Activated T-cell treated with anti-CD3 and anti-CD28 coated beads, Interleukin-2, amount 50 U/mL, for 72 hours (primary cell): ENCODE measurements around the gene SLC12A7. TPM values are rescaled to one million over a fixed set of nuclear protein-coding genes. Genes with fewer than 3 reads are reported as not detected.

Experiments
- ATAC-seq, 2 donors: fragments of 150-1000 bp; cut with Tn5 transposase; replicated peaks in 1 of 2; 2 replicates each; pipeline ENCODE4 v1.10.0; 2021; ENCODE audit warnings: moderate library complexity in 2 of 2, mild to moderate bottlenecking in 1 of 2
- DNase-seq, 2 donors: peaks; one replicate each; pipeline ENCODE4 v3.0.0; 2021 to 2022; ENCODE audit warnings: mixed read lengths in 1 of 2
- H3K27ac Mint-ChIP-seq: one replicate; pipeline ENCODE4 v1.8.0; 2022; ENCODE audit warnings: mild to moderate bottlenecking, moderate library complexity, mixed read lengths
- H3K27me3 Mint-ChIP-seq: one replicate; pipeline ENCODE4 v1.8.0; 2022; ENCODE audit warnings: low read depth, mixed read lengths
- H3K36me3 Mint-ChIP-seq, 2 donors: one replicate each; pipeline ENCODE4 v1.8.0; 2022; ENCODE audit warnings: mixed read lengths in 2 of 2, mild to moderate bottlenecking in 1 of 2; ENCODE audit not compliant: insufficient read depth in 2 of 2
- H3K4me1 Mint-ChIP-seq: one replicate; pipeline ENCODE4 v1.8.0; 2022; ENCODE audit warnings: low read depth, mixed read lengths
- H3K4me3 Mint-ChIP-seq, 2 donors: one replicate each; pipeline ENCODE4 v1.8.0; 2022; ENCODE audit warnings: mild to moderate bottlenecking in 2 of 2, mixed read lengths in 2 of 2, moderate library complexity in 2 of 2
- H3K9me3 Mint-ChIP-seq, 2 donors: one replicate each; pipeline ENCODE4 v1.8.0; 2022; ENCODE audit warnings: mixed read lengths in 2 of 2
- total RNA-seq, 2 donors: library from RNA; stranded (reverse); gene quantifications; one replicate each; pipeline ENCODE4 v1.2.3, GENCODE V29; 2022

Gene SLC12A7
- total RNA-seq, 2 donors from 2014 or later = 14.8 to 29.0 TPM

GRCh38 chr5:1137567-1138444, 25.9 kb upstream of the SLC12A7 start:
- peaks cover 7% of the 10 kb centered on the region for H3K27me3 Mint-ChIP-seq

DNA sequence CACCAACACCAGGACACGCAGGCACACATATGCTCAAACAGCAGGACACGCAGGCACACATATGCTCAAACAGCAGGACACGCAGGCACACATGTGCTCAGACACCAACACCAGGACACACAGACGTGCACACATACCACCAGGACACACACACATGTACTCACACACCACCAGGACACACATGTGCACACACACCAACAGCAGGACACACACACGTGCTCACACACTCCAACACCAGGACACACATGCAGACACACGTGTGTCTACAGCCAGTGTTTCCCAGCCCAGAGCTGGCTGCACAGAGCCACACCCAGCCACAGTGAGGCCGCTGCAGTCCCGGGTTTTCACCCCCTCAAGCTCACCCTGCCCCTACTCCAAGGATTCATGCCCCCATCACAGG, 25.0 kb upstream of the SLC12A7 start:
- ATAC-seq (no peak), DNase-seq (no peak)
- H3K4me1 Mint-ChIP-seq = no peaks in the 10 kb centered on the region
- H3K36me3 Mint-ChIP-seq = no peaks in the 10 kb centered on the region
- no peak overlapping the region for H3K4me3 Mint-ChIP-seq
- H3K27me3 Mint-ChIP-seq = no peaks in the 10 kb centered on the region
- no peak overlapping the region for H3K27ac Mint-ChIP-seq
- H3K9me3 Mint-ChIP-seq = no peaks in the 10 kb centered on the region

More at GRCh38 chr5:1137567-1138444, 25.9 kb upstream of the SLC12A7 start:
- H3K4me1 Mint-ChIP-seq = no peaks in the 10 kb centered on the region
- no peaks in the 10 kb centered on the region for H3K9me3 Mint-ChIP-seq
- no peak for ATAC-seq
- no peak overlapping the region for H3K4me3 Mint-ChIP-seq
- no peaks in the 10 kb centered on the region for H3K36me3 Mint-ChIP-seq
- no peak overlapping the region for H3K27ac Mint-ChIP-seq
- no peak for DNase-seq

- no peak overlapping the region for H3K27ac Mint-ChIP-seq
- H3K4me1 Mint-ChIP-seq = no peaks in the 10 kb centered on the region
- no peak overlapping the region for H3K4me3 Mint-ChIP-seq
- no peaks in the 10 kb centered on the region for H3K9me3 Mint-ChIP-seq
- no peak for ATAC-seq
- H3K36me3 Mint-ChIP-seq = no peaks in the 10 kb centered on the region
- no peak for DNase-seq
- H3K27me3 Mint-ChIP-seq = no peaks in the 10 kb centered on the region
These were observed 24.0 kb upstream of the SLC12A7 start for GRCh38 chr5:1135696-1136525.

DNA sequence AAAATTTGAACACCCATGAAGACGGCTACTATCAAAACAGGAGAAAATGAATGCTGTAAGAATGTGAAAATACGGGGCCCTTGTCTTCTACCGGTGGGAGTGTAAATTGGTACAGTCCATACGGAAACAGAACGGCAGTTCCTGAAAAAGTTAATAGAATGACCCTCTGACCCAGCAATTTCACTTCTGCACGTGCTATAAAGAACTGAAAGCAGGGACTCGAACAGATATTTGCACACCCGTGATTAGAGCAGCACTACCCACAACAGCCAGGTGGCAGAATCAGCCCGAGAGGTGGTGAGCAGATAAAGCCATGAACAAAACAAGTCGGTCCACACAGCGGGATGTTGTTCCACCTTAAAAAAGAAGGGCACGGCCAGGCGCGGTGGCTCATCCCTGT, 22.6 kb upstream of the SLC12A7 start:
- no peak for ATAC-seq
- no peak overlapping the region for H3K27ac Mint-ChIP-seq

DNA sequence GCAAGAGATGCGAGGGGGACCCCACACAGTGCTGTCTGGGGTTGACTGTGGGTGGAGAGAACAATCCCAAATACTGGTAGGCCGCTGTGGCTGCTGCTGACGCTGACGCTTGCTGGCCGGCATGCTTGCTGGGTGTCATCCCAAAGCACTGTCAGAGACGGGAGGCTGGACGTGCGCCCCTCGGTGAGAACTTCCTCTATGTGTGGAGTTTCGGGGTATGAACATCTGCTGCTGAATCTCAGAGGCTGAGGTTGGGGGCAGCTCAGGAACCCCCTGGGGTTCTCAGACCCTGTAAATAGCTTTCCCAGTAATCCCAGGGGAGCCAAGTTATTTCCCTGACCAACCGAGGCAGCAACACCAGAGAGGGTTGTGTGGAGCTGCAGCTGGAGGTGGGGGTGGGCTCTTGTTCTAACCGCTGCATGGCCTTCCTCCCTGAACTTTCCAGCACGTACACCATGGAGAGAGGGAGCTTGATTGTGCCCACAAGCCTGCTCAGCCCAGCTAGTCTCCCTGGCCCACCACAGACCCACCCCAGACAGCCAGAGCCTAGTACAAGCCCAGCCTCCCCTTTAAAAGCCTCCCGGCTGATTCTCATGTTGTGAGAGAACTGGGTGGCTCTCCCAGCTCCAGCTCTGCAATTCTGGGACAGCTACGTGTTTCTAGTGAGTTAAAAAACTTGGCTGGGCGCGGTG, 21.8 kb upstream of the SLC12A7 start:
- no peak overlapping the region for H3K27ac Mint-ChIP-seq
- H3K4me1 Mint-ChIP-seq = no peaks in the 10 kb centered on the region
- no peak overlapping the region for H3K4me3 Mint-ChIP-seq
- H3K9me3 Mint-ChIP-seq = no peaks in the 10 kb centered on the region
- no peaks in the 10 kb centered on the region for H3K27me3 Mint-ChIP-seq
- ATAC-seq = no peak
- no peaks in the 10 kb centered on the region for H3K36me3 Mint-ChIP-seq
- DNase-seq = no peak

More for the DNA sequence above, 22.6 kb upstream of the SLC12A7 start:
- no peaks in the 10 kb centered on the region for H3K36me3 Mint-ChIP-seq
- DNase-seq = no peak
- no peaks in the 10 kb centered on the region for H3K27me3 Mint-ChIP-seq
- no peak overlapping the region for H3K4me3 Mint-ChIP-seq
- H3K4me1 Mint-ChIP-seq = no peaks in the 10 kb centered on the region
- no peaks in the 10 kb centered on the region for H3K9me3 Mint-ChIP-seq

DNA sequence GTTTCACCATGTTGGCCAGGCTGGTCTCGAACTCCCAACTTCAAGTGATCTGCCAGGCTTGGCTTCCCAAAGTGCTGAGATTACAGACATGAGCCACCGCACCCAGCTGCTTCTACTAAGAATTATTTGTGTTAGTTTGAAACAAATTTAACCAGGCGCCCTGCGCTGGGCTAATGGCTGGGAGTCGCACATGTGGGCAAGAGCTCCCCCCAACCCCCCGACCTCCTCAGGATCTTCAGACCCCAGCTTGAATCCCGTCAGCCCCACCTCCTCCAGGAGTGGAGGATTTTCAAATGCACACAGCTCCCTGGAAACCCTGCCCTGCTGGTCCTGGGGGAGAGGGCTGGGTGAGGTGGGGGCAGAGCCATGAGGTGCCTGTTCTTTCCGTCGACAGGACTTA, 21.2 kb upstream of the SLC12A7 start:
- Mint-ChIP-seq H3K9me3 (no peaks in the 10 kb centered on the region), H3K27ac (no peak overlapping the region), H3K4me3 (no peak overlapping the region), H3K4me1 (no peaks in the 10 kb centered on the region), H3K36me3 (no peaks in the 10 kb centered on the region), H3K27me3 (no peaks in the 10 kb centered on the region)
- DNase-seq (no peak), ATAC-seq (no peak)

- DNase-seq = no peak
- H3K36me3 Mint-ChIP-seq = no peaks in the 10 kb centered on the region
- H3K4me1 Mint-ChIP-seq = no peaks in the 10 kb centered on the region
- ATAC-seq = no peak
- H3K27ac Mint-ChIP-seq = no peak overlapping the region
- no peaks in the 10 kb centered on the region for H3K27me3 Mint-ChIP-seq
- H3K4me3 Mint-ChIP-seq = no peak overlapping the region
- H3K9me3 Mint-ChIP-seq = no peaks in the 10 kb centered on the region
These were observed 20.7 kb upstream of the SLC12A7 start for GRCh38 chr5:1132570-1132969.

DNA sequence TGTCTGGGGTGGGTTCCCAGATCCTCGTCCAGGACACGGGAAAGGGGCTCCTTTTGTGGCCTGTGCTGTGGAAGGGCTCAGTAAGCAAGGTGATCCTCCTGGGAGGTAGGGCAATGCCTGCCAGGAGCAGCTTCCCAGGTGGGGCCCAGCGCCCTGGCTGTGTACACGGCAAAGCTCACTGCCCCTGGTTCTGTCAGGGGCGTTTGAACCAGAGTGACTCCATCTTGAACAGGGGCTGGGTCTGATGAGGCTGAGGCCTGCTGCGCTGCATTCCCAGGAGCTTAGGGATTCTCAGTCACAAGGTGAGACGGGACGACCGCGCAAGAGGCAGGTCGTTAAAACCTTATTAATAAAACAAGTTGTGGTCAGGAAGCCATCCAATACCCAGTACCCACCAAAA, 19.9 kb upstream of the SLC12A7 start:
- H3K4me3 Mint-ChIP-seq = no peak overlapping the region
- no peaks in the 10 kb centered on the region for H3K27me3 Mint-ChIP-seq
- no peak for ATAC-seq

DNA sequence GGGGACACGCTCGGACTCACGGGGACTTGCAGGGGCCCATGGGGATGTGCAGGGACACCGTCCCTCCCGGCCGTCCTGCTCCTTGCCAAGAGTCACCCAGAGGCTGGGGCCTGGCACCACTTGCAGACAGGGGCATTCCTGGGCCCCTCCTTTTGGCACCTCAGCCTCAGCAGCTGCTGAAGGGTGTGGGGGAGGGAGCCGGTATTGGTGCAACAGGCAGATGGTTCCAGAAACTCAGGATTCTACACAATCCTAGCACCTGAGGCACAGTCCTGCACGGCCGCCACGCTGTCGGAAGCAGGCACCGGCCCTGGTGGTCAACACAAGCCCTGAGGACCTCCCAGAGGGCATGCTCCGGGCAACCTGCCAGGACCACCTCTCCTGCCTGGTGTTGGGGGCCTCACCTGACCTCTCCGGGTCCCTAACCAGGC, 19.3 kb upstream of the SLC12A7 start:
- no peaks in the 10 kb centered on the region for H3K9me3 Mint-ChIP-seq
- H3K36me3 Mint-ChIP-seq = no peaks in the 10 kb centered on the region
- no peak overlapping the region for H3K4me3 Mint-ChIP-seq
- no peaks in the 10 kb centered on the region for H3K27me3 Mint-ChIP-seq
- ATAC-seq (no peak), DNase-seq (no peak)
- no peaks in the 10 kb centered on the region for H3K4me1 Mint-ChIP-seq
- no peak overlapping the region for H3K27ac Mint-ChIP-seq

More for the DNA sequence above, 19.9 kb upstream of the SLC12A7 start:
- H3K9me3 Mint-ChIP-seq = no peaks in the 10 kb centered on the region
- no peaks in the 10 kb centered on the region for H3K4me1 Mint-ChIP-seq
- DNase-seq = no peak
- no peak overlapping the region for H3K27ac Mint-ChIP-seq
- no peaks in the 10 kb centered on the region for H3K36me3 Mint-ChIP-seq

GRCh38 chr5:1130218-1130946, 18.5 kb upstream of the SLC12A7 start:
- no peaks in the 10 kb centered on the region for H3K9me3 Mint-ChIP-seq
- no peak overlapping the region for H3K4me3 Mint-ChIP-seq
- H3K36me3 Mint-ChIP-seq = no peaks in the 10 kb centered on the region
- DNase-seq (no peak), ATAC-seq (no peak)
- H3K27ac Mint-ChIP-seq = no peak overlapping the region
- no peaks in the 10 kb centered on the region for H3K4me1 Mint-ChIP-seq
- no peaks in the 10 kb centered on the region for H3K27me3 Mint-ChIP-seq

- H3K27me3 Mint-ChIP-seq = no peaks in the 10 kb centered on the region
- ATAC-seq = no peak
These were observed 17.8 kb upstream of the SLC12A7 start for GRCh38 chr5:1129711-1130055.

GRCh38 chr5:1128977-1129710, 17.3 kb upstream of the SLC12A7 start:
- Mint-ChIP-seq H3K4me3 (no peak overlapping the region), H3K27ac (no peak overlapping the region), H3K9me3 (no peaks in the 10 kb centered on the region), H3K36me3 (no peaks in the 10 kb centered on the region), H3K27me3 (no peaks in the 10 kb centered on the region), H3K4me1 (no peaks in the 10 kb centered on the region)
- DNase-seq = no peak
- ATAC-seq = no peak

More at GRCh38 chr5:1129711-1130055, 17.8 kb upstream of the SLC12A7 start:
- DNase-seq = no peak
- Mint-ChIP-seq H3K36me3 (no peaks in the 10 kb centered on the region), H3K4me1 (no peaks in the 10 kb centered on the region), H3K4me3 (no peak overlapping the region), H3K9me3 (no peaks in the 10 kb centered on the region), H3K27ac (no peak overlapping the region)
